Measurements from ENCODE around the gene CAVIN2. TPM values are rescaled to one million over a fixed set of nuclear protein-coding genes. Genes with fewer than 3 reads are reported as not detected.

Gene CAVIN2, protein sequence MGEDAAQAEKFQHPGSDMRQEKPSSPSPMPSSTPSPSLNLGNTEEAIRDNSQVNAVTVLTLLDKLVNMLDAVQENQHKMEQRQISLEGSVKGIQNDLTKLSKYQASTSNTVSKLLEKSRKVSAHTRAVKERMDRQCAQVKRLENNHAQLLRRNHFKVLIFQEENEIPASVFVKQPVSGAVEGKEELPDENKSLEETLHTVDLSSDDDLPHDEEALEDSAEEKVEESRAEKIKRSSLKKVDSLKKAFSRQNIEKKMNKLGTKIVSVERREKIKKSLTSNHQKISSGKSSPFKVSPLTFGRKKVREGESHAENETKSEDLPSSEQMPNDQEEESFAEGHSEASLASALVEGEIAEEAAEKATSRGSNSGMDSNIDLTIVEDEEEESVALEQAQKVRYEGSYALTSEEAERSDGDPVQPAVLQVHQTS
- 7.9 to 11.9 TPM (median 10.8 TPM) in 5 replicates for total RNA-seq (2022; extraction: Qiagen RNA extraction; ENCODE audit: low read depth)

DNA sequence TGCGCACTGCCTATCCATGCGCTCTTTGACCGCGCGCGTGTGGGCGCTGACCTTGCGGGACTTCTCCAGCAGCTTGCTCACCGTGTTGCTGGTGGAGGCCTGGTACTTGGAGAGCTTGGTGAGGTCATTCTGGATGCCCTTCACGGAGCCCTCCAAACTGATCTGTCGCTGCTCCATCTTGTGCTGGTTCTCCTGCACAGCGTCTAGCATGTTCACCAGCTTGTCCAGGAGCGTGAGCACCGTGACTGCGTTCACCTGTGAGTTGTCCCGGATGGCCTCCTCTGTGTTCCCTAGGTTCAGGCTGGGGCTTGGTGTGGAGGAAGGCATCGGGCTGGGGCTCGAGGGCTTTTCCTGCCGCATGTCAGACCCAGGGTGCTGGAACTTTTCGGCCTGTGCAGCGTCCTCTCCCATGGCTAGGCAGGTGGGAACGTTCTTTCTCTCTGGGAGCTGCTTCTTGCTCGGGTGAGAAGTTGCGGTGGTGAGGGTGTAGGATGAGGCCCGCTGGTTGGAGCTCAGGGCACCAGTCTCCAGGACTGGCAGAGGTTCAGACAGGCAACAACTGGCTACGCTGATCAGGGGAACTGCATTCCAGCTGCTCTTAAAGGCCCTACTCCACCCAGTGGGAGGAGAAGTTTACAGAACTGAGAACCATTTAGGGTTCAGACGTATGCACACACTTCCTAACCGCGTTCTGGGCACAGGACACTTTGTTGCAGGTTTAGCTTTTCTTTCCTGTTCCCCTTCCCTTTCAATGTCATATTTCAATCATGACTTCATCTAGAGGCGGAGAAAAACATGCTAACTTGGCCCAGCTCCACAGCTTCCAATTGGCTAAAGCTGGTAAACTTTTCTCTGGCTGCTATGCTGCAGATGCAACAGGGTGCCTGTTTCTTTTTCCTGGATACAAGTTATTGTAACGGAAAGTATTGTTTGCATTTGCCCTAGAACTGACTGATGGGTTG is at the start of gene CAVIN2:
CAVIN2 (minus strand) TSS at position 574 of the 962 bp plus-strand sequence; CDS start at position 411, 163 bp downstream.

Other genes starting within 250 kb of the CAVIN2 start
- gene NABP1, start 169.0 kb downstream of the CAVIN2 start, total RNA-seq (2022; extraction: Qiagen RNA extraction; ENCODE audit: low read depth), result 12.0 to 16.4 TPM (median 14.7 TPM) in 5 replicates

Measured in A549 treated with DMSO at 1 μM for 4 hours (cell line).